OCI-LY7 (cell line): ENCODE results near the gene TTC33.

ENCODE experiments used
- EZH2phosphoT487 ChIP-seq: fragments of 200-600 bp; sonication (generic); IDR thresholded peaks from 2 replicates; pipeline ENCODE4 v1.6.1; 2018; ENCODE audit warnings: low read depth, borderline replicate concordance, mild to moderate bottlenecking, mixed run types, antibody characterized with exemption, low read length, moderate library complexity, mixed read lengths
- TF ChIP-seq, protein P1 (sequence below): fragments of 200-600 bp; sonication (generic); conservative IDR thresholded peaks from 2 replicates; pipeline ENCODE4 v1.5.1; 2014; ENCODE audit warnings: mild to moderate bottlenecking, antibody characterized with exemption, low read length, moderate library complexity, mixed read lengths

DNA sequence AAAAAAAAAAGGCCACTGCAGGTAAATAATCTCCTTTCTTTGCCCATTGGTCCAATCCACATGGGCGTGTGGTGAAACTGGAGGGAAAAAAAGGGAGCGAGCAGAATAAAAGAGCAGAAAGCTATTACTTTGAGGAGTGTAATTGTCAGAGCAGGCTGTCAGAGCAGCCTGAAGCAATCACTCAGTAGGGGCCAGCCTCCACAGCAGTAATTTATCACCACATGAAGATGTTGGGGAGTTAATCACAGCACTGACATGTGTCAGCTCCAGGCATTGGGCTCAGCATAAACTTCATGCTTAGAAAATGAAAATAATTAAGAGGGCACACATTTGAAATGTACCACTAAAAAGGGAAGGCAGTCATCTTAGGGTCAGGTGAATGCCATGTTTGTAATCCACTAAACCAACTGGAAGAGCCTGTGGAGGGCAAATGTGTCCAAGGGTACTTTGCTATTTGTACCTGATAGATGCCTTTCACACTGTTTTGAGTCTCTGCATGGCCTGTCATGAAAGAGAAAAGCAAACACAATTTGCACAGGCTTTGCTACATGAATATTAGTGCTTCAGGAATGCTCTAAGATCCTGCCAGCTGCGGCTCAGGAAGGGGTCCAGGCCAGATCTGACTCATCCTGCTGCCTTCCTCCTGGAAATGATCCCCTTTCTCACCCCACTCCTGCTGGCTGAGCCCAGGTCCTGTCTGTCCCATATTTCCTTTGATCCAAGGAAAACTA, 79.0 kb downstream of the TTC33 start:
- TF ChIP-seq, protein P1, sequence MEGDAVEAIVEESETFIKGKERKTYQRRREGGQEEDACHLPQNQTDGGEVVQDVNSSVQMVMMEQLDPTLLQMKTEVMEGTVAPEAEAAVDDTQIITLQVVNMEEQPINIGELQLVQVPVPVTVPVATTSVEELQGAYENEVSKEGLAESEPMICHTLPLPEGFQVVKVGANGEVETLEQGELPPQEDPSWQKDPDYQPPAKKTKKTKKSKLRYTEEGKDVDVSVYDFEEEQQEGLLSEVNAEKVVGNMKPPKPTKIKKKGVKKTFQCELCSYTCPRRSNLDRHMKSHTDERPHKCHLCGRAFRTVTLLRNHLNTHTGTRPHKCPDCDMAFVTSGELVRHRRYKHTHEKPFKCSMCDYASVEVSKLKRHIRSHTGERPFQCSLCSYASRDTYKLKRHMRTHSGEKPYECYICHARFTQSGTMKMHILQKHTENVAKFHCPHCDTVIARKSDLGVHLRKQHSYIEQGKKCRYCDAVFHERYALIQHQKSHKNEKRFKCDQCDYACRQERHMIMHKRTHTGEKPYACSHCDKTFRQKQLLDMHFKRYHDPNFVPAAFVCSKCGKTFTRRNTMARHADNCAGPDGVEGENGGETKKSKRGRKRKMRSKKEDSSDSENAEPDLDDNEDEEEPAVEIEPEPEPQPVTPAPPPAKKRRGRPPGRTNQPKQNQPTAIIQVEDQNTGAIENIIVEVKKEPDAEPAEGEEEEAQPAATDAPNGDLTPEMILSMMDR: no peak
- TF ChIP-seq EZH2phosphoT487: no peak
